Left renal pelvis (tissue), 4 donors: Measurements from ENCODE around the gene TAAR2. TPM values are rescaled to one million over a fixed set of nuclear protein-coding genes. Genes with fewer than 3 reads are reported as not detected.

Experiments
- polyA plus RNA-seq, 4 donors: library from polyadenylated mRNA; unstranded; fragments of 120-200 nt; gene quantifications; one replicate each; pipeline ENCODE4 v1.2.1, GENCODE V29; 2013; ENCODE audit not compliant: insufficient read length in 4 of 4

TAAR2 gene
- polyA plus RNA-seq, 4 donors = not detected

Other genes with a start within 250 kb of the TAAR2 start
- gene MOXD1, start 222.8 kb downstream of the TAAR2 start, polyA plus RNA-seq = 100 to 1,000 TPM; 193 to 481 (median 263) TPM
- gene STX7, start 111.2 kb downstream of the TAAR2 start, polyA plus RNA-seq = 10 to 100 TPM; 75.9 to 98.3 (median 91.4) TPM
- gene TAAR9, start 86.0 kb downstream of the TAAR2 start, polyA plus RNA-seq = not detected
- gene TAAR8, start 71.6 kb downstream of the TAAR2 start, polyA plus RNA-seq = not detected
- under 1 TPM in 1 of 4 donors, not detected in 3; 0.17 TPM for gene TAAR6, start 54.0 kb downstream of the TAAR2 start, polyA plus RNA-seq
- not detected for gene TAAR5, start 34.5 kb downstream of the TAAR2 start, polyA plus RNA-seq
- gene TAAR1, start 34.9 kb upstream of the TAAR2 start, polyA plus RNA-seq = under 1 TPM in 3 of 4 donors, not detected in 1; 0.15 to 0.32 (median 0.17) TPM
- gene VNN1, start 89.8 kb upstream of the TAAR2 start, polyA plus RNA-seq = 1 to 10 TPM in 1 of 4 donors, under 1 TPM in 3; 0.09 to 1.5 (median 0.19) TPM
- 1 to 10 TPM; 2.0 to 2.6 (median 2.5) TPM for gene VNN2, start 133.6 kb upstream of the TAAR2 start, polyA plus RNA-seq
- 10 to 100 TPM; 31.3 to 40.7 (median 33.7) TPM for gene SLC18B1, start 174.4 kb upstream of the TAAR2 start, polyA plus RNA-seq
- gene RPS12, start 190.3 kb upstream of the TAAR2 start, polyA plus RNA-seq = 1,000 to 10,000 TPM; 1,868 to 2,354 (median 1,911) TPM